Middle frontal gyrus (tissue), 1 donor: ENCODE results near the gene FGF5.
"Not testable (repeated sequence)": the region's sequence is repeated elsewhere in the genome, so short reads cannot be mapped to it uniquely, and the experiment has no call there.

ENCODE experiments used
- DNase-seq: peaks from one replicate; pipeline ENCODE4 v3.0.0-alpha.2; 2015; ENCODE audit warnings: low spot score; ENCODE audit errors: extremely low spot score

FGF5 gene, protein sequence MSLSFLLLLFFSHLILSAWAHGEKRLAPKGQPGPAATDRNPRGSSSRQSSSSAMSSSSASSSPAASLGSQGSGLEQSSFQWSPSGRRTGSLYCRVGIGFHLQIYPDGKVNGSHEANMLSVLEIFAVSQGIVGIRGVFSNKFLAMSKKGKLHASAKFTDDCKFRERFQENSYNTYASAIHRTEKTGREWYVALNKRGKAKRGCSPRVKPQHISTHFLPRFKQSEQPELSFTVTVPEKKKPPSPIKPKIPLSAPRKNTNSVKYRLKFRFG

DNA sequence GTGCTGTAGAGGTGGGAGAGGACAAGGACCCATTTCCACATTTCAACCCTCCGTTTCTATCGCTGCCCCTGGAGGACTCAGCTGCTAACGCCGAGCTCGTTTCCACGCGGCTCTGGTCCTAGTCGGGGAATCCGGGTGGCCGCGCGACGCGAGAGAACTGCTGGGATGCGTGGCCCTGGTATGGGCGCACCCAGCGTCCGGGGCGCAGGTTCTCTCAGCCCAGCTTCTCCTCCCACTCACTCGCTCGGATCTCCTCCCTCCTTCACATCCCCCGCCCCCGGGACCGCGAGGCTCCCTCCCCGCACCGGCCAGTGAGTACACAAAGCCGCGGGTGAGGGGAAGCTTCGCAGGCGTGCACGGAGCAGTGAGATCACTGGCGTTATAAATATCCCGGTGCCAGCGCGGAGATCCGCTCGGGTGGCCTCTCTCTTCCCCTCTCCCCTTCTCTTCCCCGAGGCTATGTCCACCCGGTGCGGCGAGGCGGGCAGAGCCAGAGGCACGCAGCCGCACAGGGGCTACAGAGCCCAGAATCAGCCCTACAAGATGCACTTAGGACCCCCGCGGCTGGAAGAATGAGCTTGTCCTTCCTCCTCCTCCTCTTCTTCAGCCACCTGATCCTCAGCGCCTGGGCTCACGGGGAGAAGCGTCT lies at the start of gene FGF5:
Gene FGF5, plus strand, starts transcription at position 412 of the 649 bp plus-strand sequence. Its CDS starts 161 bp downstream, at position 573.
- DNase-seq: peak; percentile 5

DNA sequence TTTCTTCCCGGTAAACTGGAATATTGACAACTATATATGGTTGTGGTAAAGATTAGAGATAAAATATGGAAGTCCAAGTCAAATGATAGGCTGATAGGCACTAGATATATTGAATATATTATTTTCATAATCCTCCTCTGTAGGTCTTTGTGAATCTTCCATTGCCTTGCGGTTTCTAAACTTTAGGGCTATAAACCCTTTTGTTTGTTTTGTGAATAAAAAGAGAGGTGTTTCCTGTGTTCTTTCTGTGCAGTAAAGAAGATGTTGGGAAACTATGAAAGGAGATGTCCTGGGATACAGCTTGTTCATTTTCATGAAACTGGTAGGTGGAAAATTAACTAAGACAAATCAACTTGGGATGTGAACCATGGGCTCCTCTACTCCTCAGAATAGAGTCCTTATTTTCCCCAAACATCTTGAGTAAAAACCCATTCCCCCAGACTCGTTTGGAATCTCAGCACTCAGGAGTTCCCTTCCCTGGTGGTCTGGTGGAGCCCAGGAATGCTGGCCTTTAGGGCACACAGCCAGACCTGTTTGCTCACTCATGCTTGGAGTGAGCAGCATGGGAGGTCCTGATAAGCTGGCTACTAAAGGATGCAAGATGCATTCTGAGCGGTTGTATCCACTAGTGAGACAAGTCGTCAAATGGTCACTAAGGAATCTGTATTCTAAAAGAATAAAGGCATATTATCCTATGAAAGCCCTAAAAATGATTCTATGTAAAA lies 47.0 kb upstream of the FGF5 start:
- no peak for DNase-seq

DNA sequence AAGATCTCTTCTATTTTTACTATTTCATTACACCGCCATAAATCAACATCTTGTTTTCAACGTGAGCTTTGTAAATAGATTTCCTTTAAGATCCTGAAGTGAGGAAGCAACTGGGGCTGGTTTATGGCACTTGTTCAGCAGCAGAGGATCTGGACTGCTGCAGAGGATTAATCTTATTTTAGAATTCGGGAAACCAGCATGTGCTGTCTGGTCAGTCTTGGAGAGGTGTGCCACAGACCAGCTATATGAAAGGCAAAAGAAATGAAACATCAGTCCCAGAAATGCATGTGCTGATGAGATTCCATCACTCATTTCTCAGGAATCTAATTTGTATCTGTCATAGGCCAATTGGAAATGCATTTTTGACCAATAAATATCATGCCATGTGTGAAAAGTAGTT lies 45.8 kb upstream of the FGF5 start:
- DNase-seq: no peak

DNA sequence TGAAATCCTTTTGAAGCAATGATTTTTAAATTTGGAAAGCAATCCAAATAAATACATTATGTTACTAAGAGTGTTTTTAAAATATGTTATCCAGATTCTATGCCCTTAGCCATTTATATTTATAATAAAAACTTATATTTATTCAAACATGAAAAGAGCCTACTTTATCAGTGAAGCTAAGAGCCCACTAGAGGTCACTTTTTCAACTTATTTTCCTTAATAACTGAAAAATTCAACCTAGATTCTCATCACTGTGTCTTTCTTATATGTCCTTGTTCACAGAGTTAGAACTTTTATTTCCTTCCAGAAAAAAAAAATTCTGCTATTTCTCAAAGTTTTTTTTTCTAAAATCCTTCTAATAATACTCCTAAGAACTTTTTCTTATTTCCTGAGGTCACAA lies 45.3 kb upstream of the FGF5 start:
- no peak for DNase-seq

DNA sequence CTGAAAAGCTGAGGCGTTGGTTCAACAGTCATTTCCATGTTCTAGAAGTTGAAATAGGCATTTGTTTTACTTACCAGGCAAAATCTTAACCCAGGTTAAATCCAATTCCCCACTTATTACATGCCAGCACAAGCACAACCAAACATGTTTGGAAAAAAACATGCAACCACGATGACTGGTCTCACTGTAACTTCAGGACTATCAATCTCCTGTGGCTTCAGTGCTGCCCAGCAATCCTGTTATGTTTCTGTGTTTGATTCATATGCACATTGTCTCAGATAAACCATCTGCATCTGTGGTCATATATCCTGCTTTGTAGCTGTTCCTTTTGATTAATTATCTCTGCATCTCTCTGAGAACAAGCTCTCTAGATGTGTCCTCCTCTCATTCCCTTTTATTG lies 40.9 kb upstream of the FGF5 start:
- no peak for DNase-seq

- no peak for DNase-seq
Observed at GRCh38 chr4:80226094-80226493, 40.4 kb upstream of the FGF5 start.

GRCh38 chr4:80228460-80228859 lies 38.0 kb upstream of the FGF5 start:
- no peak for DNase-seq

DNA sequence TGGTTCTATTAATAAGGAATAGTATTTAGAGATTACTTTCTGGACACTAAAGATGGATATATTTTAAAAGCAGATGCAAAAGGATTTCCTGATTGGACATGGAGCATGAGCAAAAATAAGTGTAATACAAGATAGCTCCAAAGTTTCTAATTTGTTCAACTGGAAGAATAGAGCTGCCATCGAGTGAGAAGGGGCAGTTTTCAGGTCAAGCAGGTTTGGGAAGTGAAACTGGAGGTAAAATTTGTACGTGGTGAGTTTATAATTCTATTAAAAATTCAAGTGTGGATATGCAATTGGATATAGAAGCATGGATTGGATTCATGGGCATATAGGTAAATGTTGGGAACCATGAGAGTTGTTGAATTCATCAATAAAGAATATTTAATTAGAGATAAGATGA lies 37.3 kb upstream of the FGF5 start:
- DNase-seq: no peak

DNA sequence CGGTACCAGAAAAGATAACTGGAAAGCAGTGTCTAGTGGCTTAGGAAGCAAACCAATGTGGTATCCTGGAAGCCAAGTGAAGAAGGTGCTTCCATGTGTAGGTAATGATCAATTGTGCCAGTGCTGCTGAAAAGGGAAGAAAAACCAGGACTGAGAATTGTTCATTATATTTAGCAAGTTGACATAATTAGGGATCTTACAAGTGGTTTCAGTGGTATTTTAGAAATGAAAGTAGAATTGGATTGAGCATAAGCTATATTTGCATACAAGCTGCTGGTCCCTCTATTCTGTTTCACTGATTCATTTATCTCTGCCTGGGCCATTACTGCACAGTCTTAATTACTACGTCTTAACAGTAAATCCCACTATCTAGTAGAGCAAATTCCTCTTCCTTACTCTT lies 36.9 kb upstream of the FGF5 start:
- DNase-seq: no peak

GRCh38 chr4:80231180-80231579 lies 35.3 kb upstream of the FGF5 start:
- DNase-seq: no peak

DNA sequence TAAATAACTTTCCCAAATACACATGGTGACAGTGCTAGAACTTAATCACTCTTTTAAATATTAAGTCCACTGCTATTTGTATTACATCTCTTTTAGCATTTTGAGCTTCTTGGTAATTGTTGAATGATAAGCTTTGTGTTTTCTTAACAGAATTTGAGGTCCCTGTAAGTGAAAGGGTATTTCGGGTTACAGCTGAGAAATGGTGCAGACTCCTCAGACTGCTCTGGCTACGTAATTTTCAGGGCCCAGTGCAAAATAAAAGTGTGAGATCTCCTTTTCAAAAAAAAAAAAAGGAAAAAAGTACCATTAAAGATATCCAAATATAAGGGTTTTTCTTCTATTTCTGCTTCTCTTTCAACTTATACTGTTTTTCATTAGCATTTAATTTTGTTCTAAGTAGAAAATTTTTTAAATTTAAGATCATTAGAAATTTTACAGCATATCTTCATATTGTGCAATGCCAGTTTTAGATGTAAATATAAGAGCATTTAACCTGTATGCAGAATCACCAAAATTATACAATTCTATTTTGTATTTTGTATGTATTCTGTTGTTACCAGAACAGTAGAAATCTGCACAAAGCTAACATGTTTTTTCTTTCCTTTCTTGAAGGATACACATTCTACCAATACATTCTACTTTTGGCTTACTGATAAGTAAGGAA lies 33.6 kb upstream of the FGF5 start:
- DNase-seq: no peak

DNA sequence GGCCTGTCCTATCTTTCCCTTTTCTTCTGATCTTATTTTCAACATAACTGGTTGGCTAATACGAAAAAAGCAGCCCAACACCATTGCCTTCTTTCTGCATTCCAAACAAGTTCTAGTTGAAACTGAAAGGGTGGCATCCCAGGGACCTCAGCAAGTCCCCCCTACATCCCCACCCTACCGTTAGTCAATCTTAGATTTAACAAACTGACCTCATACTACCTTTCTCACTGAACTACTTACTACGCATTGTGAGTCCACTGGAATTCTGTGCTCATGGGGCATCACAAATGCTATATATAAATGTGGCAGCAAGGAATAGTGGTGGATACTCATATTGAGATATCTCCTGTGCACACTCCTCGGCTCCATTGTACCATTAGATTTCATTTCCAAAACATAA lies 33.1 kb upstream of the FGF5 start:
- no peak for DNase-seq

- no peak for DNase-seq
Observed at GRCh38 chr4:80235451-80235850, 31.0 kb upstream of the FGF5 start.

- no peak for DNase-seq
Observed at GRCh38 chr4:80237992-80238391, 28.5 kb upstream of the FGF5 start.

DNA sequence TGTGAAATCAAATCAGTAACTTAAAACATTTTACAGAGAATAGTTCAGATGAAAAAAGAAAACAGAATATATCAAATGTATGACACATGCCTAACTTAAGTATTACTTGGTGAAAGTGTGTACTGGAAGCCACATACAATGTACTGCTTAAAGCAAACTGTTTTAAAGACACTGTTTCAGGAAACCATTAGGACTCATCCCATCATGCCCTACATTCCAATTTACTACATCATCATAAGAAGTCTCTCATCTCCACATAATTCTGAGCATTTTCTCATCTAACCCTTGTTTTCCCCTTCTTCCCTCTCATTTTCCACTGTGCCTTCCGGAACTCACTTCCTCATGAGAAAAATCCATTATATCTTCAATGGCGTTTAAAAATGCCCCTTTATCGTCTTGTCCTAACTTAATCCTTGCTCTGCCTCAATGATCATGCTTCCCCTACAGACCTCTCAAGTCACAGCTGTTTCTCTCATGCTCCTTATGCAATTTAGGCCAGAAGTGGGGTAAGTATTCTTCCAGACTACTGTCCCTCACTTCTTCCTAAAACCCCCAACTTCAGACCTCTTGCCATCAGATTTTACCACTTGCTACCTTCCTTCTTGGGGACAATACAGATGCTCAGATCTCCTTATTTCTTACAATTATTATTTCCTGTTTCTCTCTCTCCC lies 26.8 kb upstream of the FGF5 start:
- DNase-seq: no peak

DNA sequence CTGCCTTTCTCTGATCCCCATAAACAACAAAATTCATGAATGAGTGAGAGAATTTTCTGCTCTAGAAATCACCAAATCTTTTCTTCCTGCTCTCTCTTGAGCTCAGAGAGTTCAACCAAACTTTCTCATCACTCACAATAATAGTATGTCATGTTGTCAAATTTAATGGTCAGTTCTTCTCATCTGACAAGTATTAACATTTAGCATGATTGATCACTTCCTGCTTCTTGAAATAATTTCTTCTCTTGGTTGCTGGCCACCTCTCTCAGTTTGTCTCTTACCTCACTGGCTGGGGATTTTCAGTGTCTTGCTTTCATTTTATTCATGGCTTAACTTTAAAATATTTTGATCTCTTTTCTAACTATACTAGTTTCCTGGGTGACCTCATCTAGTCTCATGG lies 25.5 kb upstream of the FGF5 start:
- no peak for DNase-seq

- no peak for DNase-seq
Observed at GRCh38 chr4:80243274-80244018, 23.0 kb upstream of the FGF5 start.

DNA sequence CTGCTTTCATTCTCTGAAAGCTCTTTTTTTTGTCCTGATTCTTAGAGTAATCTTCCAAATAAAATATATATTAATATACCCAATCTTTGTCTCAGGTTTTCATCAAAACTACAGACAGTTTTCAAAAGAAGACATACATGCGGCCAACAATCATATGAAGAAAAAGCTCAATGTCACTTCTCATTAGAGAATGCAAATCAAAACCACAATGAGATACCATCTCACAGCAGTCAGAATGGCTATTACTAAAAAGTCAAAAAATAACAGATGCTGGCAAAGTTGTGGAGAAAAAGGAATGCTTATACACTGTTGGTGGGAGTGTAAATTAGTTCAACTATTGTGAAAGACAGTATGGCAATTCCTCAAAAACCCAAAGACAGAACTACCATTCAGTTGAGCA lies 19.0 kb upstream of the FGF5 start:
- DNase-seq: not testable (repeated sequence)

DNA sequence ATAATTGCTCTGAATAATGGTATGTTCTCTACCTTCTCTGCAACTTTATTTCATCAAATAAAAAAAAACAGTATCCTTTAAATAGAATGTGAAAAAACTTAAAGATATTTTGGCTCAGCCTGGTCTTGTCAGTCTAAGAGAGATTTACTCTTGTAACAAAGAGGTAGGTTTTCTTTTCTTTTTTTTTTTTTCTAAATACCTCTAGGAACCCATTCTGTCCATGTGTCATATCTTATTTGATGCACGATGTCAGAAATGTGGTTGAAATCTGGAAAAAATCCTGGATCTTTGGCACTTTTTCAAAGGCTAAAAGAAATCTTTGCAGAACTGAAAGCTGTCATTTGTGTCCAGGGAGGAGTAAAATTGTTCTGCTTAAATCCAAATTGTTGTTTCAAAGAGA lies 17.3 kb upstream of the FGF5 start:
- no peak for DNase-seq

- no peak for DNase-seq
Observed at GRCh38 chr4:80252427-80252826, 14.0 kb upstream of the FGF5 start.

GRCh38 chr4:80252953-80253352 lies 13.5 kb upstream of the FGF5 start:
- DNase-seq: no peak
